Ishikawa (cell line): Measurements from ENCODE around the gene IFNA21.

Source experiments
- EP300 ChIP-seq: IDR thresholded peaks from 2 replicates; pipeline ENCODE4 v1.6.1; 2012; ENCODE audit warnings: borderline replicate concordance
- FOXM1 ChIP-seq: IDR thresholded peaks from 2 replicates; pipeline ENCODE4 v1.6.1; 2012; ENCODE audit warnings: low read depth, borderline replicate concordance
- YY1 ChIP-seq: IDR thresholded peaks from 2 replicates; pipeline ENCODE4 v1.6.1; 2012; ENCODE audit warnings: low read depth
- TF ChIP-seq, protein P1 (sequence below): IDR thresholded peaks from 2 replicates; pipeline ENCODE4 v1.6.1; 2012; ENCODE audit warnings: low read depth, mild to moderate bottlenecking
- TF ChIP-seq, protein P2 (sequence below): IDR thresholded peaks from 2 replicates; pipeline ENCODE4 v1.6.1; 2012

DNA sequence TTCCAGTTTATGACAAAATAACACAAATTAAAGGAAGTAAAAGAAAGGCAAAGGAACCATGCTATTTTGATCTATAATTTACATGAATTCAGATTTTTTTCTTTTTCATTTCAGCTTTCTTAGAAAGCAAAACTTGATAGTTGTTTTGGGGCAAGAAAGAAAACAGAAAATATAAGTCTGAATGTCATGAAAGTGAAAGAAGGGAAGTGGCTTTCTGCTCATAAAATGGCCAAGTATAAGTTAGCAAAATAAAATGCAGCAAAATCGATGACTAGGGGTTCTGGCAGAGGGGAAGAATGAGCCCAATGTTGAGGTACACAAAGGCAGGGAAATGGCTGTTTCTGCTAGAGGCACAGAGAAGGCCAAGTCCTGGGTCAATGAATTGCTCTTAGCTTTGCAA, 21.9 kb downstream of the IFNA21 start:
- no peak for TF ChIP-seq YY1
- TF ChIP-seq, protein P1, sequence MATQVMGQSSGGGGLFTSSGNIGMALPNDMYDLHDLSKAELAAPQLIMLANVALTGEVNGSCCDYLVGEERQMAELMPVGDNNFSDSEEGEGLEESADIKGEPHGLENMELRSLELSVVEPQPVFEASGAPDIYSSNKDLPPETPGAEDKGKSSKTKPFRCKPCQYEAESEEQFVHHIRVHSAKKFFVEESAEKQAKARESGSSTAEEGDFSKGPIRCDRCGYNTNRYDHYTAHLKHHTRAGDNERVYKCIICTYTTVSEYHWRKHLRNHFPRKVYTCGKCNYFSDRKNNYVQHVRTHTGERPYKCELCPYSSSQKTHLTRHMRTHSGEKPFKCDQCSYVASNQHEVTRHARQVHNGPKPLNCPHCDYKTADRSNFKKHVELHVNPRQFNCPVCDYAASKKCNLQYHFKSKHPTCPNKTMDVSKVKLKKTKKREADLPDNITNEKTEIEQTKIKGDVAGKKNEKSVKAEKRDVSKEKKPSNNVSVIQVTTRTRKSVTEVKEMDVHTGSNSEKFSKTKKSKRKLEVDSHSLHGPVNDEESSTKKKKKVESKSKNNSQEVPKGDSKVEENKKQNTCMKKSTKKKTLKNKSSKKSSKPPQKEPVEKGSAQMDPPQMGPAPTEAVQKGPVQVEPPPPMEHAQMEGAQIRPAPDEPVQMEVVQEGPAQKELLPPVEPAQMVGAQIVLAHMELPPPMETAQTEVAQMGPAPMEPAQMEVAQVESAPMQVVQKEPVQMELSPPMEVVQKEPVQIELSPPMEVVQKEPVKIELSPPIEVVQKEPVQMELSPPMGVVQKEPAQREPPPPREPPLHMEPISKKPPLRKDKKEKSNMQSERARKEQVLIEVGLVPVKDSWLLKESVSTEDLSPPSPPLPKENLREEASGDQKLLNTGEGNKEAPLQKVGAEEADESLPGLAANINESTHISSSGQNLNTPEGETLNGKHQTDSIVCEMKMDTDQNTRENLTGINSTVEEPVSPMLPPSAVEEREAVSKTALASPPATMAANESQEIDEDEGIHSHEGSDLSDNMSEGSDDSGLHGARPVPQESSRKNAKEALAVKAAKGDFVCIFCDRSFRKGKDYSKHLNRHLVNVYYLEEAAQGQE: no peak
- TF ChIP-seq EP300: no peak
- TF ChIP-seq FOXM1: no peak
- TF ChIP-seq, protein P2, sequence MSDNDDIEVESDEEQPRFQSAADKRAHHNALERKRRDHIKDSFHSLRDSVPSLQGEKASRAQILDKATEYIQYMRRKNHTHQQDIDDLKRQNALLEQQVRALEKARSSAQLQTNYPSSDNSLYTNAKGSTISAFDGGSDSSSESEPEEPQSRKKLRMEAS: no peak
